ENCODE measurements around the gene BHLHE23. TPM values are rescaled to one million over a fixed set of nuclear protein-coding genes. Genes with fewer than 3 reads are reported as not detected.

The BHLHE23 gene
- total RNA-seq, 1 donor from 2014 or later = not detected

DNA sequence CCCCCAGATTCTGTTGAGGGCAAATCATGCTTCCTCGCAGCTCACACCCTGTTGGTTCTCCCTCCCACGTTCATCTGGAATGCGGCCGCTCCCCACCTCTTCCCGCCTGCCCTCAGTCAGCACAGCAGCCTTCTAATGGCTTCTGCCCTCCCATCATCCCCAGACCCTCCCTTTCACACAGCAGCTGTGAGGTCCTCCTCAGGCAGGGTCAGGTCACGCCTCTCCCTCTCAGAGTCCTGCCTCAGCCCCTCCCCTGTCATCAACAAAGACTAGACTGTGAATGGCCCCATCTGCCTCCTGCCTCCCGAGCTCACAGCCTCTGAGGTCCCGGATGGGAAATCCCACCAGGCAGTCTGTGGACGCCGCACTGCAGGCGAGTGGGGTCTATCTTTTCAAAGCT is 7.9 kb upstream of the BHLHE23 start:
- DNase-seq (ENCODE audit: low spot score) = no peak
- intact Hi-C loops (cut with DNase I) = no loop called here

DNA sequence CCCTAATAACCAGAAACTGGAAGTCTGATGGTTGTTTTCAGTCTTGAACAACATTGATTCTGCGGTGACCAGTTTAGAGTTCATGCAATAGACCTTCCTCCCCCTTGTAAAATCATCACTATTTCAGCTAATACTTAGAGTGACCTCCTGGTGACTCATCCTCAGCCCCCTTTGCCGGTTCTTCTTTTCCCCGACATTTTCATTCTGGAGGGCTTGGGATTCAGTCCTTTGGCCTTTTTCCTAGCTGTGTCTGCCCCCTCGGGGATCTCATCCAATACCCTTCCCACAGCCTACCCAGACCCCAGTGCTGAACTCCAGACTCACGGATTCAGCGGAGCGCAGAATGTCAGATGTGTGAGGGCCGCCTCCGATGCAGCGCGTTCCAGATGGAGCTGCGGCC is 7.5 kb upstream of the BHLHE23 start:
- intact Hi-C loops (cut with DNase I) = no loop called here
- no peak for DNase-seq (ENCODE audit: low spot score)

DNA sequence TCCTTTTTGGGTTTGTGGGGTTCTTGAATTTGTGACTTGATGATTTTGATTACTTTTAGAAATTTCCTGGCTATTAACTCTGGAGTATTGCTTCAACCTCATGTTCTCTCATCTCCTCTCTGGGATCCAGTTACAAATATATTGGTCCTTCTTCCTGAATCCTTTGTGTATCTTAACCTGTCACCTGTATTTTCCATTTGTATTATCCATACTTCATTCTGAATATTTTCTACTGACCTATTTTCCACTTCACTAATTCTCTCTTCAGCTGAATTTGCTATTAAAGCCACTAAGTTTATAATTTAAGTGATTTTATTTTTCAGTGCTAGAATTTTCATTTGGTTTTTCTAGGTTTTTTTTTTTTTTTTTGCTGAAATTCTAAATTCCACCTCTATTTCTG is 6.4 kb upstream of the BHLHE23 start:
- intact Hi-C loops (cut with DNase I) = no loop called here

GRCh38 chr20:63011798-63012197 is 5.0 kb upstream of the BHLHE23 start:
- DNase-seq (ENCODE audit: low spot score) = no peak
- intact Hi-C loops (cut with DNase I) = no loop called here

More for the DNA sequence above, 6.4 kb upstream of the BHLHE23 start:
- no peak for DNase-seq (ENCODE audit: low spot score)

- intact Hi-C loops (cut with DNase I) = loop anchor here (1.0 to 5.0 kb wide), 3 partner anchors 37 to 137 kb away; no protein-coding TSS in a partner anchor
- DNase-seq (ENCODE audit: low spot score) = no peak
Observed at GRCh38 chr20:63009988-63010769, 3.4 kb upstream of the BHLHE23 start.

DNA sequence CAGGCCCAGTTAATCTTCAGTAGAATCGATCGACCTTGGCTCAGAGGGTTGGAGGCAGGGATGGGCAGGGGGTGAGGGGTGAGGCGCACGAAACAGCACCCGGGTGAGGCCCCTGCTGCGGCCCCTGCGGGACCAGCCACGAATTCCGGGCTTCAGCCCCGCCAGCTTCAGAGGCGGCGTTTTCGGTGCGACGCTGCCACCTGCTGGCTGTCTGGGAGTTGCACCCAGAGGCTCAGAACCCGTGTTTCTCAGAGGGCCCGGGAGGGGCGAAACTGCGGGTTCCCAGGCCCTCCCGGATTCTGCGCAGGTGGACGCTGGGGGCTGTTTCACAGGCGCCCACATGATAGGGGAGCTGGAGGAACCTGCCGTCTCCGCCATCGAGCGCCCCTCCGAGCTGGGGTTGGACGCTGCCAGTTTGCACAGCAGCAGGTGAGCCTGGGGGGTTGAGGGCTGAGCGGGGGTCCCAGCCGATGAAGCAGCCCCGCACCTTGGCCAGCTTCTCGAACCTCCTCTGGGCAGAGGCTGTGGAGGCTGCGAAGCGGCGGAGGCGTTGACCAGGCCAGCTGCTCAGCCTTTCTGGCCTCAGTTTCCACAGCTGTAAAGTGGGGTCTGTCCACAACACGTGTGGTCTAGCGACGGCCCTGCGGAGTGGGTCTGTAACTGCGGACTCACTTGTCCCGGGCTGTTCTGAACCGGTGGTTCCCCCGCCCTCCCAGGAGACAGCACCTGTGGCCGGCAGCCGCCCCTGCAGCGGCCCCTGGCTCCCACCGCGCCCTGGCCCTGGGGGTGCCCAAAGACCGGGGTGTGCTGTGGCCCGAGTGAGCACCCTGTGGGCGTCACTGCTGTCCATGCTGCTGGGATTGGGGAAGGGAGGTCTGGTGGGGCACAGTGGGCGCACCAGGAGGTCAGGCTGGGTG is 2.5 kb upstream of the BHLHE23 start:
- intact Hi-C loops (cut with DNase I) = loop anchor here (1.0 to 5.0 kb wide), 3 partner anchors 37 to 136 kb away; no protein-coding TSS in a partner anchor
- peak; percentile 85 for DNase-seq (ENCODE audit: low spot score)

- intact Hi-C loops (cut with DNase I) = loop anchor here (1.0 to 5.0 kb wide), 3 partner anchors 36 to 135 kb away; no protein-coding TSS in a partner anchor
- no peak for DNase-seq (ENCODE audit: low spot score)
Observed at GRCh38 chr20:63008541-63009044, 1.8 kb upstream of the BHLHE23 start.

DNA sequence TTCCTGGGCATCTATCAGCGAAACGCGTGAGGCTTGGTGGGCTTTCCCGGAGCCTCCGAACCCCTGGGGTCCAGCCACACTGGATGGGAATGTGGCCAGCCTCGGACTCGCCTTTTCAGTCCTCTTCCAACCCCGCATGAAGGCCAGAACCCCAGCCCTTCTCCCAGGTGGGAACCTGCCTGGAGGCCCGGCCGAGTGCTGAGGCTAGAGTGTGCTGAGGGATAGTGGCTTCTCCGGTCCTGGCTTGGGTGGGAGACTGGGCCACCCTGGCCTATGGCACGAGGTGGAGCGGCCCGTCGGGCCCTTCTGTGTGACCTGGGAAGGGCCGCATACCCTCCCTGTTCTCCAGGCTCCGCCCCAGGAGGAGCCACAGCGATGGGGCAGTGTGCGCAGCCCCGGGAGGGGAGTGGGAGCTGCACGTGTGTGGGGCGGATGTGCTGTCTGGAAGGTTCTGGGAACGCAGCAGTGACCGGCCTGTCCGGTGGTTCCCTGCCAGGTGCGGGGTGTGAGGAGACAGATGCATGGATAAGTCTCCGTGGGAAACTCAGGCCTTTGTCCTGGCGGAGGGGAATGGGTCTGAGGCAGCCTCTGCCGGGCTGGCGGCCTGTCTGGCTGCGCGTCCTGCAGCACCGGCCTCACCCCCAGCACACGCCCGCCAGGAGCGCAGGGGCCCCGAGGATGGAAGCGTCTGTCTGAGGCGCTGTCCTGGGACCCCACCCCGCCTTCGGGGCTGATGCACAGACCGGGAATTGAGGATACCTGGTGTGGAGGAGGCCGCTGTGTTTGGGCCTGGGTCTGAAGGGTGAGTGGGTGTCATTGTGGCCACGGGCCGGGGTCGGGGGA is 1.1 kb upstream of the BHLHE23 start:
- intact Hi-C loops (cut with DNase I) = loop anchor here (2.0 to 5.0 kb wide), 2 partner anchors 35 to 106 kb away; no protein-coding TSS in a partner anchor
- DNase-seq (ENCODE audit: low spot score) = no peak

DNA sequence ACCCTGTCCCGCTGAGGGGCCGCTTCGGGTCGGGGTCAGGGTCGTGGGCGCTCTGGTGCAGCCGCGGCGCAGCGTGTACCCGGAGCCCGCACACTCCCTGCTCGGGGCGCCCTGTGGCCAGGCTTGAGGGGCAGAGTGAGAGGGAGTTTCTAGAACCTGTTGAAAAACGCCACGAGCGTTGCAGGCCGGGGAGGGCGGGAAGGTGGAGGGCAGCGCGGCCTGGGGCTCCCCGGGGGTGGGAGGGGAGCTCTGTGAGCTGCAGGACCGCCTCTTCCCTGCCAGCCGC is 539 bp upstream of the BHLHE23 start:
- intact Hi-C loops (cut with DNase I) = loop anchor here (5.0 kb wide), 1 partner anchor 105 kb away; no protein-coding TSS in a partner anchor
- no peak for DNase-seq (ENCODE audit: low spot score)

DNA sequence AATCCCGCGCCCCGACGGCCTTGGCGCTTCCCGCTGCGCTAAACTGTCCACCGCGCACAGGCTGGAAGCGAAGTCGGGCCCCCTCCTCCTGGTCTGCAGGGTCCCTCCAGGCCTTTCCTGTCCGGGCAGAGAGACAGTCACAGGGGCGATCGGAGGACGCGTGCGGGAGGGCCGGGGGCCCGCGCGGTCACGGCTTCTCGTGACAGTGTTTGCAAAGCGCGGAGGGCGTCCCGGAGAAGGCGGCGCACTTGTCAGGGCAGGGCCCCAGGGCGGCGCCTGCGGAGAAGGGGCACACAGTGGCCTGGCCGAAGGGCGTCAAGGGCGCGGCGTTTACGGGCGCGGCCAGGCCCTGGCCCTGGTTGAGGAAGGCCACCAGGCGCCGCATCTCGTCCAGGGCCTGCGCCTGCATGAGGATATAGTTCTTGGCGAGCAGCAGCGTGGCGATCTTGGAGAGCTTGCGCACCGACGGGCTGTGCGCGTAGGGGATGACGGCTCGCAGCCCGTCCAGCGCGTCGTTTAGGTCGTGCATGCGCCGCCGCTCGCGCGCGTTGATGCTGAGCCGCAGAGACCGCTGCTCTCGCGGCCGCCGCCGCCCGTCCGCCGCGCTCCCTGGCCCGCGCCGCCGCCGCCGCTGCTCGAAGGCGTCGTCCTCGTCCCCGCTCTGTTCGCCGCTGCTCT is 763 bp downstream of the BHLHE23 start:
- no peak for DNase-seq (ENCODE audit: low spot score)
- intact Hi-C loops (cut with DNase I) = loop anchor here (5.0 kb wide), 1 partner anchor 104 kb away; no protein-coding TSS in a partner anchor

DNA sequence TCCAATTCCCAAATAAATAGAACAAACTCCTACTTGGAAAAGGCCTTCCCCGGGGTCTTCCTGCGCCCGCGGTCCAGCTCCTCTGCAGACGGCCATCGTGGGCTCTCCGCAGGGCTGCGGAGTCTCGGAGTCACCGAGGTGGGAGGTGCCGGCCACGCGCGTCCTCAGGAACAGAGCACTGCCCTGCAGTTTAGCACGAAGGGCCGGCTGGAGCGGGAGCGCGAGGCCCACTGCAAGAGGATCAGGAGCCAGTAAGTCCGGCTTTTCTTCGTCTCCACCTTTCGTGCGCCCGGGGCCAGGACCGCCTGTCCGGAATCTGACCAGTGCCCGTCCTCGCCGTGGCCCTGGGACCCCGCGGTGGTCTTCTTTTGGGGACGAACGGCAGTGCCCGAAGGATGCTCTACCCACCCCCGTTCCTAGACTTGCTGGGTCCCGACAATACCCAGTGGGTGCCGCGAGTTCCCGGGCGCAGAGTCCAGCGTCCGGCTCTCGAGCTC is 1.4 kb downstream of the BHLHE23 start:
- intact Hi-C loops (cut with DNase I) = loop anchor here (5.0 kb wide), 1 partner anchor 103 kb away; no protein-coding TSS in a partner anchor

GRCh38 chr20:63004607-63005364 is 2.0 kb downstream of the BHLHE23 start:
- no peak for DNase-seq (ENCODE audit: low spot score)
- intact Hi-C loops (cut with DNase I) = loop anchor here (5.0 kb wide), 1 partner anchor 102 kb away; no protein-coding TSS in a partner anchor

More for the DNA sequence above, 1.4 kb downstream of the BHLHE23 start:
- DNase-seq (ENCODE audit: low spot score) = no peak

GRCh38 chr20:63003546-63003945 is 3.2 kb downstream of the BHLHE23 start:
- intact Hi-C loops (cut with DNase I) = no loop called here
- DNase-seq (ENCODE audit: low spot score) = no peak

DNA sequence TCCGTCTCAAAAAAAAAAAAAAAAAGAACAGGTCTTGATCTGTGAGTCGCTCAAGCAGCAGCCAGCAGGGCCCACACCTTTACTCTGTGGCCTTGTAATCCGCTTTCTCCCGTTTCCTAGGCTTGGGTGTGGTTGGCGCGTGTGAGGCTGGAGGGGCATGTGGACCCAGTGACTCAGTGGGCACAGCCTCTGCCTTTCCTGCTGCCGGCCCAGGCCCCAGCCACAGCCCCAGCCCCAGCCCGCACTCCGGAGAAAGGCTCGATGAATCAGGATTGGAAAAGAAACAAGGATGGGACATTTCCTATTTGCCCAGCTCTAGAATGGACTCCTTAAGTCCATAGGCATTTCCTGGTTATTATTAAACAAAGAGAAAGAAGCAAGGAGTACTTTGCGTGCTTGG is 4.3 kb downstream of the BHLHE23 start:
- intact Hi-C loops (cut with DNase I) = no loop called here

DNA sequence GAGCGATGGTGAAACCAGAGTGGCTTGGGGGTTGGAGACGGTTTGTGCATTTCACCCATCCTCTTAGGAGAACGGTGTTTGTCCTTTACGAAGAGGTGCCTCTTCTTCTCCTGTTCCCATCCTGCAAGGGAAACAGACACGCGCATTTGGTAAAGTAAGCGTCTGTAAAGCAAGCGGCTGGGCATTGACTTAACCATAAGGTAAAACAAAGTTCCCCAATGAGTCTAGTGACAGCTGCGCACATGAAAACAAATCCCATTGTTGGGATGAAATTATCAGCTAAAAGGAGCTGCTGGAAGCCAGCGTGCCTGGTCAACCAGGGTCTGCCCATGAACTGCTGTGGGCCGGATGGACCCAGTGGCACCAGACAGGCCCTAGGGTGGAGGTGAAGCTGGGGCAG is 5.8 kb downstream of the BHLHE23 start:
- no peak for DNase-seq (ENCODE audit: low spot score)
- intact Hi-C loops (cut with DNase I) = no loop called here

More for the DNA sequence above, 4.3 kb downstream of the BHLHE23 start:
- DNase-seq (ENCODE audit: low spot score) = no peak

- intact Hi-C loops (cut with DNase I) = no loop called here
- DNase-seq (ENCODE audit: low spot score) = no peak
Observed at GRCh38 chr20:63000036-63000435, 6.7 kb downstream of the BHLHE23 start.

DNA sequence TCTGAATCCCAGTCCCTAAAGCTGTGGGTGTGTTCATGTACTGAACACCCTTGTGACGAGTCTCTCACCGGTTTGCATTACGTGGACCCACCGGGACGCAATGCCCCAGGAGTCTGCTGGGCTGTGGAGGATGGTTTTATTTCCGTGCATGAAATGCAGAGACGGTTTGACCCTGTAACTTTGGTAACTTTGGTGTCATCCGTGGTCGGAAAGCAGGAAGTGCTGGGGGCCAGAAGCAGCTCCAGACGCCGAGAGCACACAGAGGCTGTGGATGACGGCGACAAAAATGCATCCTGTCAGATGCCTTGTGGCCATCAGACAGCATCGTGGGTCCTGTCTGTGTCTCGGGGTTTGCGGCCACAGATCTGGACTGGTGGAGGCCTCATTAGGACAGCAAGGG is 7.2 kb downstream of the BHLHE23 start:
- DNase-seq (ENCODE audit: low spot score) = no peak

GRCh38 chr20:62998449-62998848 is 8.3 kb downstream of the BHLHE23 start:
- intact Hi-C loops (cut with DNase I) = no loop called here

More for the DNA sequence above, 7.2 kb downstream of the BHLHE23 start:
- intact Hi-C loops (cut with DNase I) = no loop called here

More at GRCh38 chr20:62998449-62998848, 8.3 kb downstream of the BHLHE23 start:
- DNase-seq (ENCODE audit: low spot score) = no peak
